ENCODE results near the gene CNOT1. TPM values are rescaled to one million over a fixed set of nuclear protein-coding genes. Genes with fewer than 3 reads are reported as not detected.
"Not testable (repeated sequence)": the region's sequence is repeated elsewhere in the genome, so short reads cannot be mapped to it uniquely, and the experiment has no call there.

Gene CNOT1
- total RNA-seq, 1 donor from 2014 or later = 213 TPM

- Mint-ChIP-seq H3K9me3 (no peaks in the 10 kb centered on the region), H3K4me3 (no peak overlapping the region), H3K27me3 (ENCODE audit: low read depth) (peaks cover 31% of the 10 kb centered on the region), H3K4me1 (no peaks in the 10 kb centered on the region), H3K27ac (no peak overlapping the region), H3K36me3 (no peaks in the 10 kb centered on the region)
- TF ChIP-seq, protein P1, sequence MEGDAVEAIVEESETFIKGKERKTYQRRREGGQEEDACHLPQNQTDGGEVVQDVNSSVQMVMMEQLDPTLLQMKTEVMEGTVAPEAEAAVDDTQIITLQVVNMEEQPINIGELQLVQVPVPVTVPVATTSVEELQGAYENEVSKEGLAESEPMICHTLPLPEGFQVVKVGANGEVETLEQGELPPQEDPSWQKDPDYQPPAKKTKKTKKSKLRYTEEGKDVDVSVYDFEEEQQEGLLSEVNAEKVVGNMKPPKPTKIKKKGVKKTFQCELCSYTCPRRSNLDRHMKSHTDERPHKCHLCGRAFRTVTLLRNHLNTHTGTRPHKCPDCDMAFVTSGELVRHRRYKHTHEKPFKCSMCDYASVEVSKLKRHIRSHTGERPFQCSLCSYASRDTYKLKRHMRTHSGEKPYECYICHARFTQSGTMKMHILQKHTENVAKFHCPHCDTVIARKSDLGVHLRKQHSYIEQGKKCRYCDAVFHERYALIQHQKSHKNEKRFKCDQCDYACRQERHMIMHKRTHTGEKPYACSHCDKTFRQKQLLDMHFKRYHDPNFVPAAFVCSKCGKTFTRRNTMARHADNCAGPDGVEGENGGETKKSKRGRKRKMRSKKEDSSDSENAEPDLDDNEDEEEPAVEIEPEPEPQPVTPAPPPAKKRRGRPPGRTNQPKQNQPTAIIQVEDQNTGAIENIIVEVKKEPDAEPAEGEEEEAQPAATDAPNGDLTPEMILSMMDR (IDR thresholded peaks at IDR 0.05; ENCODE audit: unreplicated experiment) = no peak
- DNase-seq (ENCODE audit: low spot score in 2 of 2, unreplicated experiment in 2 of 2) = no peak
Observed at GRCh38 chr16:58493756-58494431, 135.7 kb downstream of the CNOT1 start.

- Mint-ChIP-seq H3K4me1 (no peaks in the 10 kb centered on the region), H3K9me3 (no peaks in the 10 kb centered on the region), H3K27me3 (ENCODE audit: low read depth) (peaks cover 27% of the 10 kb centered on the region), H3K27ac (no peak overlapping the region), H3K36me3 (no peaks in the 10 kb centered on the region), H3K4me3 (no peak overlapping the region)
- DNase-seq (ENCODE audit: low spot score in 2 of 2, unreplicated experiment in 2 of 2) = no peak
- TF ChIP-seq, protein P1 (IDR thresholded peaks at IDR 0.05; ENCODE audit: unreplicated experiment) = no peak
Observed at GRCh38 chr16:58492735-58493134, 136.9 kb downstream of the CNOT1 start.

- TF ChIP-seq, protein P1 (IDR thresholded peaks at IDR 0.05; ENCODE audit: unreplicated experiment) = no peak
- Mint-ChIP-seq H3K27me3 (ENCODE audit: low read depth) (peaks cover 23% of the 10 kb centered on the region), H3K36me3 (no peaks in the 10 kb centered on the region), H3K4me3 (no peak overlapping the region), H3K9me3 (no peaks in the 10 kb centered on the region), H3K27ac (no peak overlapping the region), H3K4me1 (no peaks in the 10 kb centered on the region)
- DNase-seq (ENCODE audit: low spot score in 2 of 2, unreplicated experiment in 2 of 2) = no peak
Observed at GRCh38 chr16:58492066-58492465, 137.6 kb downstream of the CNOT1 start.

DNA sequence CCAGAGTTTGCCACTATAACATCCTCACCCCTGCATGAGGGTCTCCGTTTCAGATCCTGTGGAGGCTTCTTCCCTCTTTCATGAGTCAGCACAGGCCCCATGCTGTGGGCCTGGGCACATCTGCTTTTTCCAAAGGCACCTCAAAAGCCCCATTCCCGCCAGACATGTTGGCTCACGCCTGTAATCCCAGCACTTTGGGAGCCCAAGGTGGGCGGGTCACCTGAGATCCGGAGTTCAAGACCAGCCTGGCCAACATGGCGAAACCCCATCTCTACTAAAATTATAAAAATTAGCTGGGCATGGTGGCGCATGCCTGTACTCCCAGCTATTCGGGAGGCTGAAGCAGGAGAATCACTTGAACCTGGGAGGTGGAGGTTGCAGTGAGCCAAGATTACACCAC lies 139.1 kb downstream of the CNOT1 start:
- H3K9me3 Mint-ChIP-seq; H3K4me3 Mint-ChIP-seq; H3K27ac Mint-ChIP-seq; H3K4me1 Mint-ChIP-seq; DNase-seq (ENCODE audit: low spot score in 2 of 2, unreplicated experiment in 2 of 2); H3K36me3 Mint-ChIP-seq: not testable (repeated sequence)
- peaks cover 18% of the 10 kb centered on the region for H3K27me3 Mint-ChIP-seq (ENCODE audit: low read depth)

DNA sequence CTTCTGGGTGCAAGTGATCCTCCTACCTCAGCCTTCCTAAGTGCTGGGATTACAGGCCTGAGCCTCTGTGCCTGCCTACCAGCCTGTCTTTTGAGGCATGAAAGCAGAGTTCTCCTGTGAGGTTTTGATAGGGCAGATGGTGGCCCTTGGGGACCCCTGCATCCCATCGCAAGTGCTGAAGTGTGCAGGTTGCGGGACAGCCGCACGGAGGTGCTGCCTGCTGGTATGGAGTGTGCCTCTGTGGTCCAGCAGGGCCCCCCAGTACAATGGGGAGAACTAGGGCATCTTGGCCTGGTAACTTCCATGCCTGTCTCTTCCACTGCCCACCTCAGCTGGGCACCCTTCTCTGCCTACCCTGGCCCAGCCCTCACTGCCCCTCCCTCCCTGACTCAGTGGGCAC lies 139.6 kb downstream of the CNOT1 start:
- TF ChIP-seq, protein P1 (IDR thresholded peaks at IDR 0.05; ENCODE audit: unreplicated experiment) = no peak
- no peaks in the 10 kb centered on the region for H3K4me1 Mint-ChIP-seq

DNA sequence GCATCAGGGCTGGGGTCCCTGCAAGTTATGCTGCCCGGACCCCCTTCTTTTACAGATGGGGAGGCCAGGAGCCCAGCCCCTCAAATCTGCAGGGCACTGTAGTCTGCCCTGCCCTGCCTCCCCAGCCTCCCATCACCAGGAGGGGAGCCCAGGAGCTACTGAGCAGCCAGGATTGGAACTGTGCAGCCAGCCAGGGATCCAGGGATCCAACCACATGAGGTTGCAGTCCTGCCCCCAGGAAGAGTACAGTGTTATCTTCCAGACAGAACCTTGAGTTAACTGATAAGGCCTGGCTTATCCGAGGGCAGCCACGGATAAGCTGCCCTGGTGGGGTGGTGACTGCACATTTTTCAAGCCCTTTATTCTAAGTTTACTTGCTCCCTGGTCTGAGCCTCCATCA lies 141.1 kb downstream of the CNOT1 start:
- TF ChIP-seq, protein P1 (IDR thresholded peaks at IDR 0.05; ENCODE audit: unreplicated experiment) = no peak
- H3K4me3 Mint-ChIP-seq = no peak overlapping the region
- H3K4me1 Mint-ChIP-seq = no peaks in the 10 kb centered on the region
- H3K9me3 Mint-ChIP-seq = no peaks in the 10 kb centered on the region
- H3K27ac Mint-ChIP-seq = no peak overlapping the region
- DNase-seq (ENCODE audit: low spot score in 2 of 2, unreplicated experiment in 2 of 2) = no peak
- peaks cover 11% of the 10 kb centered on the region for H3K27me3 Mint-ChIP-seq (ENCODE audit: low read depth)
- no peaks in the 10 kb centered on the region for H3K36me3 Mint-ChIP-seq

More for the DNA sequence above, 139.6 kb downstream of the CNOT1 start:
- no peaks in the 10 kb centered on the region for H3K9me3 Mint-ChIP-seq
- no peaks in the 10 kb centered on the region for H3K36me3 Mint-ChIP-seq
- H3K27ac Mint-ChIP-seq = no peak overlapping the region
- no peak overlapping the region for H3K4me3 Mint-ChIP-seq
- peaks cover 14% of the 10 kb centered on the region for H3K27me3 Mint-ChIP-seq (ENCODE audit: low read depth)
- no peak for DNase-seq (ENCODE audit: low spot score in 2 of 2, unreplicated experiment in 2 of 2)

All from mesothelial cell of epicardium (in vitro differentiated cells).